Calu3 (cell line): Measurements from ENCODE around the gene MRPL57. TPM values are rescaled to one million over a fixed set of nuclear protein-coding genes. Genes with fewer than 3 reads are reported as not detected.
"Not testable (repeated sequence)": the region's sequence is repeated elsewhere in the genome, so short reads cannot be mapped to it uniquely, and the experiment has no call there.

Experiments
- BruUV-seq: library from RNA; stranded (reverse); fragments of 400-500 nt; replicated peaks from 2 replicates; lab custom pipeline; 2021; lab: Mats Ljungman, UMichigan
- CTCF ChIA-PET: fragments of 300-600 bp; sonication (Branson Sonifier 250); formaldehyde crosslinking; loops from one replicate; lab custom pipeline; 2022; ENCODE audit warnings: antibody characterized with exemption; lab: Charles Lee
- DNase-seq: peaks from one replicate; pipeline ENCODE4 v3.0.0; 2022
- H3K27ac Mint-ChIP-seq: one replicate; pipeline ENCODE4 v1.8.0; 2022; ENCODE audit warnings: mixed read lengths; ENCODE audit not compliant: unreplicated experiment
- H3K27me3 Mint-ChIP-seq: one replicate; pipeline ENCODE4 v1.8.0; 2022; ENCODE audit warnings: mixed read lengths; ENCODE audit not compliant: unreplicated experiment
- H3K36me3 Mint-ChIP-seq: one replicate; pipeline ENCODE4 v1.8.0; 2022; ENCODE audit warnings: mild to moderate bottlenecking, moderate library complexity, mixed read lengths; ENCODE audit not compliant: insufficient read depth, unreplicated experiment
- H3K4me1 Mint-ChIP-seq: one replicate; pipeline ENCODE4 v1.8.0; 2022; ENCODE audit warnings: mild to moderate bottlenecking, low read depth, mixed read lengths; ENCODE audit not compliant: unreplicated experiment
- H3K4me3 Mint-ChIP-seq: one replicate; pipeline ENCODE4 v1.8.0; 2022; ENCODE audit warnings: mild to moderate bottlenecking, low read depth, moderate library complexity, mixed read lengths; ENCODE audit not compliant: unreplicated experiment
- H3K9me3 Mint-ChIP-seq: one replicate; pipeline ENCODE4 v1.8.0; 2022; ENCODE audit warnings: low read depth, mixed read lengths; ENCODE audit not compliant: unreplicated experiment
- CTCF ChIP-seq: fragments of 200-600 bp; IDR thresholded peaks from one replicate; pipeline ENCODE4 v1.8.0; 2022; ENCODE audit warnings: antibody characterized with exemption; ENCODE audit not compliant: unreplicated experiment
- intact Hi-C: fragments of 100-400 bp; cut with micrococcal nuclease; formaldehyde crosslinking; loops from one replicate; pipeline ENCODE4 v1.10.0; 2022; ENCODE audit not compliant: unreplicated experiment
- total RNA-seq: library from RNA; stranded (reverse); gene quantifications from 2 replicates; pipeline ENCODE4 v1.2.3, GENCODE V29; 2022

The MRPL57 gene
- total RNA-seq, 1 experiment from 2014 or later = 15.2 TPM

- no peak for TF ChIP-seq CTCF
These were observed 24.1 kb upstream of the MRPL57 start for GRCh38 chr13:21152251-21152899.

GRCh38 chr13:21164631-21165030 is 11.8 kb upstream of the MRPL57 start:
- CTCF ChIA-PET = no interaction called here
- intact Hi-C loops = no loop called here
- BruUV-seq = no TSS peak
- TF ChIP-seq CTCF = no peak
- Mint-ChIP-seq H3K4me1 (no peaks in the 10 kb centered on the region), H3K36me3 (peaks cover 5% of the 10 kb centered on the region), H3K9me3 (no peaks in the 10 kb centered on the region), H3K27ac (no peak overlapping the region), H3K4me3 (no peak overlapping the region), H3K27me3 (no peaks in the 10 kb centered on the region)
- no peak for DNase-seq

More at GRCh38 chr13:21152251-21152899, 24.1 kb upstream of the MRPL57 start:
- H3K4me1 Mint-ChIP-seq = peaks cover 7% of the 10 kb centered on the region
- H3K27me3 Mint-ChIP-seq = no peaks in the 10 kb centered on the region
- CTCF ChIA-PET = no interaction called here
- intact Hi-C loops = no loop called here
- DNase-seq = no peak
- peaks cover 12% of the 10 kb centered on the region for H3K36me3 Mint-ChIP-seq
- BruUV-seq = no TSS peak
- H3K4me3 Mint-ChIP-seq = no peak overlapping the region
- no peak overlapping the region for H3K27ac Mint-ChIP-seq
- no peaks in the 10 kb centered on the region for H3K9me3 Mint-ChIP-seq

GRCh38 chr13:21165606-21166005 is 10.9 kb upstream of the MRPL57 start:
- intact Hi-C loops, H3K36me3 Mint-ChIP-seq, H3K9me3 Mint-ChIP-seq, H3K4me3 Mint-ChIP-seq, H3K4me1 Mint-ChIP-seq, H3K27ac Mint-ChIP-seq, BruUV-seq, DNase-seq, H3K27me3 Mint-ChIP-seq: not testable (repeated sequence)
- CTCF ChIA-PET = interaction anchor here (0.6 kb wide), 1 partner anchor 15 kb away, joined by 3 read pairs; no protein-coding TSS in a partner anchor

GRCh38 chr13:21171420-21171819 is 5.0 kb upstream of the MRPL57 start:
- no peak for DNase-seq
- no peak overlapping the region for H3K27ac Mint-ChIP-seq
- no peak for TF ChIP-seq CTCF
- peaks cover 17% of the 10 kb centered on the region for H3K36me3 Mint-ChIP-seq
- BruUV-seq = no TSS peak
- H3K9me3 Mint-ChIP-seq = no peaks in the 10 kb centered on the region
- CTCF ChIA-PET = interaction anchor here (1.0 kb wide), 1 partner anchor 29 kb away, joined by 3 read pairs; no protein-coding TSS in a partner anchor
- no peaks in the 10 kb centered on the region for H3K27me3 Mint-ChIP-seq
- H3K4me1 Mint-ChIP-seq = no peaks in the 10 kb centered on the region
- intact Hi-C loops = no loop called here
- H3K4me3 Mint-ChIP-seq = no peak overlapping the region

- DNase-seq, H3K9me3 Mint-ChIP-seq, H3K4me1 Mint-ChIP-seq, CTCF ChIA-PET, H3K27me3 Mint-ChIP-seq, H3K27ac Mint-ChIP-seq, intact Hi-C loops, H3K4me3 Mint-ChIP-seq, BruUV-seq: not testable (repeated sequence)
- peaks cover 31% of the 10 kb centered on the region for H3K36me3 Mint-ChIP-seq
These were observed 2.7 kb upstream of the MRPL57 start for GRCh38 chr13:21173767-21174166.
